ENCODE measurements around the gene GRID2. TPM values are rescaled to one million over a fixed set of nuclear protein-coding genes. Genes with fewer than 3 reads are reported as not detected.

GRID2 gene
- total RNA-seq, 2 experiments from 2014 or later, result not detected

- Mint-ChIP-seq H3K36me3 (ENCODE audit: low read depth) (no peaks in the 10 kb centered on the region), H3K4me3 (no peak overlapping the region), H3K4me1 (peaks cover 4% of the 10 kb centered on the region), H3K27ac (no peak overlapping the region), H3K27me3 (peaks cover 35% of the 10 kb centered on the region), H3K9me3 (ENCODE audit: low read depth) (no peaks in the 10 kb centered on the region)
- intact Hi-C loops (cut with DNase I, micrococcal nuclease), result loop anchor here in 1 of 2 experiments (10.0 kb wide), 1 partner anchor 1528 kb away; no protein-coding TSS in a partner anchor
- ChIA-PET POLR2A (no interaction called here), CTCF (no interaction called here)
- DNase-seq, result no peak
- no peak for ATAC-seq
Measured at GRCh38 chr4:92307181-92307580, 3.4 kb downstream of the GRID2 start.

- no peak overlapping the region for H3K27ac Mint-ChIP-seq
- ATAC-seq, result no peak
- H3K4me1 Mint-ChIP-seq, result peaks cover 4% of the 10 kb centered on the region
- H3K4me3 Mint-ChIP-seq, result no peak overlapping the region
- POLR2A ChIA-PET, result no interaction called here
- H3K9me3 Mint-ChIP-seq (ENCODE audit: low read depth), result no peaks in the 10 kb centered on the region
- DNase-seq, result no peak
- H3K36me3 Mint-ChIP-seq (ENCODE audit: low read depth), result no peaks in the 10 kb centered on the region
- CTCF ChIA-PET, result no interaction called here
- H3K27me3 Mint-ChIP-seq, result peaks cover 29% of the 10 kb centered on the region
- intact Hi-C loops (cut with DNase I, micrococcal nuclease), result loop anchor here in 1 of 2 experiments (10.0 kb wide), 1 partner anchor 1527 kb away; no protein-coding TSS in a partner anchor
Measured at GRCh38 chr4:92307866-92308265, 4.1 kb downstream of the GRID2 start.

GRCh38 chr4:92317047-92317446 is 13.3 kb downstream of the GRID2 start:
- Mint-ChIP-seq H3K4me3 (no peak overlapping the region), H3K4me1 (no peaks in the 10 kb centered on the region), H3K27me3 (no peaks in the 10 kb centered on the region), H3K27ac (no peak overlapping the region), H3K9me3 (ENCODE audit: low read depth) (no peaks in the 10 kb centered on the region), H3K36me3 (ENCODE audit: low read depth) (no peaks in the 10 kb centered on the region)
- ChIA-PET POLR2A (no interaction called here), CTCF (no interaction called here)
- DNase-seq, result no peak
- intact Hi-C loops (cut with DNase I, micrococcal nuclease), result no loop called here
- no peak for ATAC-seq

GRCh38 chr4:92328095-92328494 is 24.3 kb downstream of the GRID2 start:
- no peak for ATAC-seq

GRCh38 chr4:92333016-92333415 is 29.2 kb downstream of the GRID2 start:
- Mint-ChIP-seq H3K9me3 (ENCODE audit: low read depth) (peaks cover 4% of the 10 kb centered on the region), H3K4me3 (no peak overlapping the region), H3K36me3 (ENCODE audit: low read depth) (no peaks in the 10 kb centered on the region), H3K4me1 (no peaks in the 10 kb centered on the region), H3K27ac (no peak overlapping the region), H3K27me3 (no peaks in the 10 kb centered on the region)
- no peak for ATAC-seq
- ChIA-PET POLR2A (no interaction called here), CTCF (no interaction called here)
- intact Hi-C loops (cut with DNase I, micrococcal nuclease), result no loop called here
- DNase-seq, result no peak

More at GRCh38 chr4:92328095-92328494, 24.3 kb downstream of the GRID2 start:
- no peaks in the 10 kb centered on the region for H3K27me3 Mint-ChIP-seq
- intact Hi-C loops (cut with DNase I, micrococcal nuclease), result no loop called here
- H3K4me1 Mint-ChIP-seq, result no peaks in the 10 kb centered on the region
- ChIA-PET CTCF (interaction anchor here (0.8 kb wide), 1 partner anchor 335 kb away, joined by 3 read pairs; no protein-coding TSS in a partner anchor), POLR2A (no interaction called here)
- H3K27ac Mint-ChIP-seq, result no peak overlapping the region
- H3K9me3 Mint-ChIP-seq (ENCODE audit: low read depth), result no peaks in the 10 kb centered on the region
- H3K36me3 Mint-ChIP-seq (ENCODE audit: low read depth), result no peaks in the 10 kb centered on the region
- no peak overlapping the region for H3K4me3 Mint-ChIP-seq
- DNase-seq, result no peak

- Mint-ChIP-seq H3K27me3 (no peaks in the 10 kb centered on the region), H3K4me1 (no peaks in the 10 kb centered on the region)
- ATAC-seq, result no peak
Measured at GRCh38 chr4:92334716-92335350, 31.1 kb downstream of the GRID2 start.

GRCh38 chr4:92339676-92340075 is 35.9 kb downstream of the GRID2 start:
- ChIA-PET CTCF (no interaction called here), POLR2A (no interaction called here)
- no peak for DNase-seq
- intact Hi-C loops (cut with DNase I, micrococcal nuclease), result no loop called here
- Mint-ChIP-seq H3K27me3 (no peaks in the 10 kb centered on the region), H3K36me3 (ENCODE audit: low read depth) (no peaks in the 10 kb centered on the region), H3K27ac (no peak overlapping the region), H3K4me1 (no peaks in the 10 kb centered on the region), H3K4me3 (no peak overlapping the region), H3K9me3 (ENCODE audit: low read depth) (peaks cover 2% of the 10 kb centered on the region)
- ATAC-seq, result no peak

More at GRCh38 chr4:92334716-92335350, 31.1 kb downstream of the GRID2 start:
- CTCF ChIA-PET, result no interaction called here
- no peak overlapping the region for H3K4me3 Mint-ChIP-seq
- H3K9me3 Mint-ChIP-seq (ENCODE audit: low read depth), result peaks cover 4% of the 10 kb centered on the region
- no peak for DNase-seq
- intact Hi-C loops (cut with DNase I, micrococcal nuclease), result no loop called here
- H3K36me3 Mint-ChIP-seq (ENCODE audit: low read depth), result no peaks in the 10 kb centered on the region
- H3K27ac Mint-ChIP-seq, result no peak overlapping the region
- POLR2A ChIA-PET, result no interaction called here

- POLR2A ChIA-PET, result no interaction called here
- intact Hi-C loops (cut with DNase I, micrococcal nuclease), result no loop called here
- DNase-seq (no peak), ATAC-seq (no peak)
- Mint-ChIP-seq H3K27me3 (no peaks in the 10 kb centered on the region), H3K4me3 (no peak overlapping the region), H3K9me3 (ENCODE audit: low read depth) (no peaks in the 10 kb centered on the region), H3K4me1 (no peaks in the 10 kb centered on the region), H3K36me3 (ENCODE audit: low read depth) (no peaks in the 10 kb centered on the region), H3K27ac (no peak overlapping the region)
- CTCF ChIA-PET, result interaction anchor here (0.6 kb wide), 1 partner anchor 10 kb away, joined by 3 read pairs; no protein-coding TSS in a partner anchor
Measured at GRCh38 chr4:92344216-92344615, 40.5 kb downstream of the GRID2 start.

- H3K4me1 Mint-ChIP-seq, result no peaks in the 10 kb centered on the region
Measured at GRCh38 chr4:92346289-92346688, 42.5 kb downstream of the GRID2 start.

GRCh38 chr4:92357966-92358365 is 54.2 kb downstream of the GRID2 start:
- Mint-ChIP-seq H3K4me1 (no peaks in the 10 kb centered on the region), H3K36me3 (ENCODE audit: low read depth) (no peaks in the 10 kb centered on the region), H3K27me3 (no peaks in the 10 kb centered on the region), H3K4me3 (no peak overlapping the region), H3K27ac (no peak overlapping the region), H3K9me3 (ENCODE audit: low read depth) (peaks cover 7% of the 10 kb centered on the region)
- intact Hi-C loops (cut with DNase I, micrococcal nuclease), result no loop called here
- CTCF ChIA-PET, result no interaction called here
- no peak for ATAC-seq
- no peak for DNase-seq
- POLR2A ChIA-PET, result no interaction called here

More at GRCh38 chr4:92346289-92346688, 42.5 kb downstream of the GRID2 start:
- Mint-ChIP-seq H3K27ac (no peak overlapping the region), H3K9me3 (ENCODE audit: low read depth) (no peaks in the 10 kb centered on the region), H3K36me3 (ENCODE audit: low read depth) (no peaks in the 10 kb centered on the region), H3K4me3 (no peak overlapping the region), H3K27me3 (no peaks in the 10 kb centered on the region)
- ChIA-PET POLR2A (no interaction called here), CTCF (no interaction called here)
- intact Hi-C loops (cut with DNase I, micrococcal nuclease), result no loop called here
- ATAC-seq (no peak), DNase-seq (no peak)

- Mint-ChIP-seq H3K36me3 (ENCODE audit: low read depth) (no peaks in the 10 kb centered on the region), H3K4me3 (no peak overlapping the region)
Measured at GRCh38 chr4:92359491-92359890, 55.7 kb downstream of the GRID2 start.

GRCh38 chr4:92362028-92362427 is 58.3 kb downstream of the GRID2 start:
- Mint-ChIP-seq H3K4me1 (no peaks in the 10 kb centered on the region), H3K36me3 (ENCODE audit: low read depth) (no peaks in the 10 kb centered on the region), H3K4me3 (no peak overlapping the region), H3K27me3 (no peaks in the 10 kb centered on the region), H3K27ac (no peak overlapping the region), H3K9me3 (ENCODE audit: low read depth) (peaks cover 4% of the 10 kb centered on the region)
- CTCF ChIA-PET, result no interaction called here
- DNase-seq, result no peak
- intact Hi-C loops (cut with DNase I, micrococcal nuclease), result no loop called here
- POLR2A ChIA-PET, result no interaction called here
- ATAC-seq, result no peak

More at GRCh38 chr4:92359491-92359890, 55.7 kb downstream of the GRID2 start:
- Mint-ChIP-seq H3K27me3 (no peaks in the 10 kb centered on the region), H3K9me3 (ENCODE audit: low read depth) (peaks cover 7% of the 10 kb centered on the region), H3K27ac (no peak overlapping the region), H3K4me1 (no peaks in the 10 kb centered on the region)
- ATAC-seq, result no peak
- POLR2A ChIA-PET, result no interaction called here
- no peak for DNase-seq
- intact Hi-C loops (cut with DNase I, micrococcal nuclease), result no loop called here
- CTCF ChIA-PET, result no interaction called here

Data from activated CD4-positive, alpha-beta T cell treated with anti-CD3 and anti-CD28 coated beads for 36 hours (primary cell).